ENCODE measurements around the gene DNER. TPM values are rescaled to one million over a fixed set of nuclear protein-coding genes. Genes with fewer than 3 reads are reported as not detected.

DNER gene
- total and polyA plus RNA-seq, 2 experiments from 2014 or later, result 4.7 to 8.8 TPM

DNA sequence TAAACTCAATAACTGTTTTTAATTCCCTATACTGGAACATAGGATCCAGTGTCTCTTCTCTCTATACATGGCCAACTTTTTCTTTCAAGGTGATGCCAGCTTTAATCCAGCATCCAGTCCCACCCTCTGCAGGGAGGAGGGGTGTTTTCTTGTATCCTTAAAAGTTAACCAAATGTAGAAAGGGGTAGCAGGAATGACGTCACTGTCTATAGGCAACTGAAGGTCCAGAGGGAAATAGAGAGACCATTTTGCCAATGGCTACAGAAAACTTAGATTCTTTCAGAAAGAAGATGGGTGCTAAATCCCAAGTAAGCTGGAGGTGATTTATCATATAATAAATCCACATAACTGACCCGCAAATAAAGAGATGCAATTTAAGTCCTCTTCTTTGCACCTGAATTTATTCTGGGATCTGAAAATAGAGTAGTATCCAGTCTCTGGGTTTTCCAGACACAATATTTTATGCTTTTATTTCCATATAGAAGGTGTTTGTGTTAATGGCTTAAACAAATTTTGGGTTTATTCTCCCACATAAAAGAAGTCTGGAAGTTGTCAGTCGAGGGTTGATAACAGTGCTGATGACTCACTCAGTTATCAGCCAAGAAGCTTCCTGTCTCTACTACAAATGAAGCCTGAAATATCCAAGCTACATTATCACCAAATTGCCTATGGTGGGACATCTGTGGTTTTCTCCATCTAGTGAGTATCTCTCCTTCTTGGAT is 5.7 kb upstream of the DNER start:
- peaks cover 3% of the 10 kb centered on the region; the same call in 1 of the 2 replicates for H3K4me1 ChIP-seq (ENCODE audit: insufficient read depth)
- no peaks in the 10 kb centered on the region for H3K79me2 ChIP-seq (replicated peaks; ENCODE audit: insufficient read depth)
- no peak overlapping the region for H2AFZ ChIP-seq
- peaks cover 7% of the 10 kb centered on the region for H3K4me1 Mint-ChIP-seq
- H3K27ac ChIP-seq (ENCODE audit: low read depth), result no peak overlapping the region
- H3K36me3 Mint-ChIP-seq (ENCODE audit: low read depth), result no peaks in the 10 kb centered on the region
- H4K20me1 ChIP-seq (replicated peaks; ENCODE audit: insufficient read depth), result no peaks in the 10 kb centered on the region
- peaks cover 12% of the 10 kb centered on the region for H3K27me3 ChIP-seq (ENCODE audit: insufficient read depth)
- H3K27me3 Mint-ChIP-seq (ENCODE audit: insufficient read depth, low read depth, poor library complexity), result peaks cover 11% of the 10 kb centered on the region
- ATAC-seq (no peak), DNase-seq (ENCODE audit: low spot score) (no peak)
- H3K4me3 Mint-ChIP-seq, result no peak overlapping the region
- no peaks in the 10 kb centered on the region for H3F3A ChIP-seq (replicated peaks; ENCODE audit: low read depth)
- no peaks in the 10 kb centered on the region for H3K9me3 Mint-ChIP-seq
- H3K9me2 ChIP-seq (ENCODE audit: insufficient read depth), result no peaks in the 10 kb centered on the region
- H3K4me2 ChIP-seq, result no peak overlapping the region
- TF ChIP-seq EZH2phosphoT487 (IDR thresholded peaks at IDR 0.05; ENCODE audit: unreplicated experiment) (no peak), POLR2AphosphoS5 (IDR thresholded peaks at IDR 0.05; ENCODE audit: low read depth) (no peak), CREB1 (CRISPR knock-in tag; IDR thresholded peaks at IDR 0.05; ENCODE audit: low read depth) (no peak), NANOG (IDR thresholded peaks at IDR 0.05; ENCODE audit: borderline replicate concordance) (no peak), EZH2 (IDR thresholded peaks at IDR 0.05; ENCODE audit: low read depth, unreplicated experiment) (no peak), STAT1 (IDR thresholded peaks at IDR 0.05; ENCODE audit: unreplicated experiment) (no peak), ZNF114 (CRISPR knock-in tag; IDR thresholded peaks at IDR 0.05) (no peak), ZNF331 (CRISPR knock-in tag; IDR thresholded peaks at IDR 0.05; ENCODE audit: low read depth) (no peak), JUNB (IDR thresholded peaks at IDR 0.05; ENCODE audit: unreplicated experiment) (no peak)
- TF ChIP-seq, protein P1, sequence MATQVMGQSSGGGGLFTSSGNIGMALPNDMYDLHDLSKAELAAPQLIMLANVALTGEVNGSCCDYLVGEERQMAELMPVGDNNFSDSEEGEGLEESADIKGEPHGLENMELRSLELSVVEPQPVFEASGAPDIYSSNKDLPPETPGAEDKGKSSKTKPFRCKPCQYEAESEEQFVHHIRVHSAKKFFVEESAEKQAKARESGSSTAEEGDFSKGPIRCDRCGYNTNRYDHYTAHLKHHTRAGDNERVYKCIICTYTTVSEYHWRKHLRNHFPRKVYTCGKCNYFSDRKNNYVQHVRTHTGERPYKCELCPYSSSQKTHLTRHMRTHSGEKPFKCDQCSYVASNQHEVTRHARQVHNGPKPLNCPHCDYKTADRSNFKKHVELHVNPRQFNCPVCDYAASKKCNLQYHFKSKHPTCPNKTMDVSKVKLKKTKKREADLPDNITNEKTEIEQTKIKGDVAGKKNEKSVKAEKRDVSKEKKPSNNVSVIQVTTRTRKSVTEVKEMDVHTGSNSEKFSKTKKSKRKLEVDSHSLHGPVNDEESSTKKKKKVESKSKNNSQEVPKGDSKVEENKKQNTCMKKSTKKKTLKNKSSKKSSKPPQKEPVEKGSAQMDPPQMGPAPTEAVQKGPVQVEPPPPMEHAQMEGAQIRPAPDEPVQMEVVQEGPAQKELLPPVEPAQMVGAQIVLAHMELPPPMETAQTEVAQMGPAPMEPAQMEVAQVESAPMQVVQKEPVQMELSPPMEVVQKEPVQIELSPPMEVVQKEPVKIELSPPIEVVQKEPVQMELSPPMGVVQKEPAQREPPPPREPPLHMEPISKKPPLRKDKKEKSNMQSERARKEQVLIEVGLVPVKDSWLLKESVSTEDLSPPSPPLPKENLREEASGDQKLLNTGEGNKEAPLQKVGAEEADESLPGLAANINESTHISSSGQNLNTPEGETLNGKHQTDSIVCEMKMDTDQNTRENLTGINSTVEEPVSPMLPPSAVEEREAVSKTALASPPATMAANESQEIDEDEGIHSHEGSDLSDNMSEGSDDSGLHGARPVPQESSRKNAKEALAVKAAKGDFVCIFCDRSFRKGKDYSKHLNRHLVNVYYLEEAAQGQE (IDR thresholded peaks at IDR 0.05; ENCODE audit: unreplicated experiment), result no peak
- TF ChIP-seq, protein P2, sequence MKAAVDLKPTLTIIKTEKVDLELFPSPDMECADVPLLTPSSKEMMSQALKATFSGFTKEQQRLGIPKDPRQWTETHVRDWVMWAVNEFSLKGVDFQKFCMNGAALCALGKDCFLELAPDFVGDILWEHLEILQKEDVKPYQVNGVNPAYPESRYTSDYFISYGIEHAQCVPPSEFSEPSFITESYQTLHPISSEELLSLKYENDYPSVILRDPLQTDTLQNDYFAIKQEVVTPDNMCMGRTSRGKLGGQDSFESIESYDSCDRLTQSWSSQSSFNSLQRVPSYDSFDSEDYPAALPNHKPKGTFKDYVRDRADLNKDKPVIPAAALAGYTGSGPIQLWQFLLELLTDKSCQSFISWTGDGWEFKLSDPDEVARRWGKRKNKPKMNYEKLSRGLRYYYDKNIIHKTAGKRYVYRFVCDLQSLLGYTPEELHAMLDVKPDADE (IDR thresholded peaks at IDR 0.05), result no peak
- TF ChIP-seq, protein P3, sequence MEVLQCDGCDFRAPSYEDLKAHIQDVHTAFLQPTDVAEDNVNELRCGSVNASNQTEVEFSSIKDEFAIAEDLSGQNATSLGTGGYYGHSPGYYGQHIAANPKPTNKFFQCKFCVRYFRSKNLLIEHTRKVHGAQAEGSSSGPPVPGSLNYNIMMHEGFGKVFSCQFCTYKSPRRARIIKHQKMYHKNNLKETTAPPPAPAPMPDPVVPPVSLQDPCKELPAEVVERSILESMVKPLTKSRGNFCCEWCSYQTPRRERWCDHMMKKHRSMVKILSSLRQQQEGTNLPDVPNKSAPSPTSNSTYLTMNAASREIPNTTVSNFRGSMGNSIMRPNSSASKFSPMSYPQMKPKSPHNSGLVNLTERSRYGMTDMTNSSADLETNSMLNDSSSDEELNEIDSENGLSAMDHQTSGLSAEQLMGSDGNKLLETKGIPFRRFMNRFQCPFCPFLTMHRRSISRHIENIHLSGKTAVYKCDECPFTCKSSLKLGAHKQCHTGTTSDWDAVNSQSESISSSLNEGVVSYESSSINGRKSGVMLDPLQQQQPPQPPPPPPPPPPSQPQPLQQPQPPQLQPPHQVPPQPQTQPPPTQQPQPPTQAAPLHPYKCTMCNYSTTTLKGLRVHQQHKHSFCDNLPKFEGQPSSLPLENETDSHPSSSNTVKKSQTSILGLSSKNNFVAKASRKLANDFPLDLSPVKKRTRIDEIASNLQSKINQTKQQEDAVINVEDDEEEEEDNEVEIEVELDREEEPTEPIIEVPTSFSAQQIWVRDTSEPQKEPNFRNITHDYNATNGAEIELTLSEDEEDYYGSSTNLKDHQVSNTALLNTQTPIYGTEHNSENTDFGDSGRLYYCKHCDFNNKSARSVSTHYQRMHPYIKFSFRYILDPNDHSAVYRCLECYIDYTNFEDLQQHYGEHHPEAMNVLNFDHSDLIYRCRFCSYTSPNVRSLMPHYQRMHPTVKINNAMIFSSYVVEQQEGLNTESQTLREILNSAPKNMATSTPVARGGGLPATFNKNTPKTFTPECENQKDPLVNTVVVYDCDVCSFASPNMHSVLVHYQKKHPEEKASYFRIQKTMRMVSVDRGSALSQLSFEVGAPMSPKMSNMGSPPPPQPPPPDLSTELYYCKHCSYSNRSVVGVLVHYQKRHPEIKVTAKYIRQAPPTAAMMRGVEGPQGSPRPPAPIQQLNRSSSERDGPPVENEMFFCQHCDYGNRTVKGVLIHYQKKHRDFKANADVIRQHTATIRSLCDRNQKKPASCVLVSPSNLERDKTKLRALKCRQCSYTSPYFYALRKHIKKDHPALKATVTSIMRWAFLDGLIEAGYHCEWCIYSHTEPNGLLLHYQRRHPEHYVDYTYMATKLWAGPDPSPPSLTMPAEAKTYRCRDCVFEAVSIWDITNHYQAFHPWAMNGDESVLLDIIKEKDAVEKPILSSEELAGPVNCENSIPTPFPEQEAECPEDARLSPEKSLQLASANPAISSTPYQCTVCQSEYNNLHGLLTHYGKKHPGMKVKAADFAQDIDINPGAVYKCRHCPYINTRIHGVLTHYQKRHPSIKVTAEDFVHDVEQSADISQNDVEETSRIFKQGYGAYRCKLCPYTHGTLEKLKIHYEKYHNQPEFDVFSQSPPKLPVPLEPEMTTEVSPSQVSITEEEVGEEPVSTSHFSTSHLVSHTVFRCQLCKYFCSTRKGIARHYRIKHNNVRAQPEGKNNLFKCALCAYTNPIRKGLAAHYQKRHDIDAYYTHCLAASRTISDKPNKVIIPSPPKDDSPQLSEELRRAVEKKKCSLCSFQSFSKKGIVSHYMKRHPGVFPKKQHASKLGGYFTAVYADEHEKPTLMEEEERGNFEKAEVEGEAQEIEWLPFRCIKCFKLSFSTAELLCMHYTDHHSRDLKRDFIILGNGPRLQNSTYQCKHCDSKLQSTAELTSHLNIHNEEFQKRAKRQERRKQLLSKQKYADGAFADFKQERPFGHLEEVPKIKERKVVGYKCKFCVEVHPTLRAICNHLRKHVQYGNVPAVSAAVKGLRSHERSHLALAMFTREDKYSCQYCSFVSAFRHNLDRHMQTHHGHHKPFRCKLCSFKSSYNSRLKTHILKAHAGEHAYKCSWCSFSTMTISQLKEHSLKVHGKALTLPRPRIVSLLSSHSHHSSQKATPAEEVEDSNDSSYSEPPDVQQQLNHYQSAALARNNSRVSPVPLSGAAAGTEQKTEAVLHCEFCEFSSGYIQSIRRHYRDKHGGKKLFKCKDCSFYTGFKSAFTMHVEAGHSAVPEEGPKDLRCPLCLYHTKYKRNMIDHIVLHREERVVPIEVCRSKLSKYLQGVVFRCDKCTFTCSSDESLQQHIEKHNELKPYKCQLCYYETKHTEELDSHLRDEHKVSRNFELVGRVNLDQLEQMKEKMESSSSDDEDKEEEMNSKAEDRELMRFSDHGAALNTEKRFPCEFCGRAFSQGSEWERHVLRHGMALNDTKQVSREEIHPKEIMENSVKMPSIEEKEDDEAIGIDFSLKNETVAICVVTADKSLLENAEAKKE (CRISPR knock-in tag; IDR thresholded peaks at IDR 0.05), result no peak
- TF ChIP-seq, protein P4, sequence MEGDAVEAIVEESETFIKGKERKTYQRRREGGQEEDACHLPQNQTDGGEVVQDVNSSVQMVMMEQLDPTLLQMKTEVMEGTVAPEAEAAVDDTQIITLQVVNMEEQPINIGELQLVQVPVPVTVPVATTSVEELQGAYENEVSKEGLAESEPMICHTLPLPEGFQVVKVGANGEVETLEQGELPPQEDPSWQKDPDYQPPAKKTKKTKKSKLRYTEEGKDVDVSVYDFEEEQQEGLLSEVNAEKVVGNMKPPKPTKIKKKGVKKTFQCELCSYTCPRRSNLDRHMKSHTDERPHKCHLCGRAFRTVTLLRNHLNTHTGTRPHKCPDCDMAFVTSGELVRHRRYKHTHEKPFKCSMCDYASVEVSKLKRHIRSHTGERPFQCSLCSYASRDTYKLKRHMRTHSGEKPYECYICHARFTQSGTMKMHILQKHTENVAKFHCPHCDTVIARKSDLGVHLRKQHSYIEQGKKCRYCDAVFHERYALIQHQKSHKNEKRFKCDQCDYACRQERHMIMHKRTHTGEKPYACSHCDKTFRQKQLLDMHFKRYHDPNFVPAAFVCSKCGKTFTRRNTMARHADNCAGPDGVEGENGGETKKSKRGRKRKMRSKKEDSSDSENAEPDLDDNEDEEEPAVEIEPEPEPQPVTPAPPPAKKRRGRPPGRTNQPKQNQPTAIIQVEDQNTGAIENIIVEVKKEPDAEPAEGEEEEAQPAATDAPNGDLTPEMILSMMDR (conservative IDR thresholded peaks at IDR 0.05; ENCODE audit: low read depth in 2 of 2), result no peak
- no peak overlapping the region for H3K27ac Mint-ChIP-seq
- no peak overlapping the region for H3K4me3 ChIP-seq
- no peaks in the 10 kb centered on the region for H3K36me3 ChIP-seq (ENCODE audit: insufficient read depth)

All from GM23338 (cell line).